ENCODE data around the gene ESPN.
"Not testable (repeated sequence)": the region's sequence is repeated elsewhere in the genome, so short reads cannot be mapped to it uniquely, and the experiment has no call there.

DNA sequence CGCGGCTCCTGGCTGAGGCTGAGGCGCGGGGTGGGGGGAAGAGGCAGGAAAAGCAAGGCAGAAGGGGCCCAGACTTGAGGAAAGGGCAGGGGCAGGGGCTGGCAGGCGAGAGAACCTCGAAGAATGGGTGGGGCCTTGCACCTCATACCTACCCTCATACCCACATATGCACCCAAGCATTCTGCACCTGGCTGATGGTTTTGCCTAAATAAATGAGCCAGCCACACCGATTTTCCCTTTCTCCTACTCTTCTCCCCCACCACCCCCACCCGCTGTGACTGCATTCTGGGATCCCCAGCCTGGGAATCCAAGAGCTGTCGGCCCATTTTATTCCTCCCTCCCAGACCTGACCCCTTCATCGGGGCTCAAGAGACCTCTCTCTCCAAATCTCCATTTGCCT, 25.9 kb downstream of the ESPN start:
- TF ChIP-seq POLR2A (IDR thresholded peaks at IDR 0.05): not testable (repeated sequence)
- TF ChIP-seq, protein P1, sequence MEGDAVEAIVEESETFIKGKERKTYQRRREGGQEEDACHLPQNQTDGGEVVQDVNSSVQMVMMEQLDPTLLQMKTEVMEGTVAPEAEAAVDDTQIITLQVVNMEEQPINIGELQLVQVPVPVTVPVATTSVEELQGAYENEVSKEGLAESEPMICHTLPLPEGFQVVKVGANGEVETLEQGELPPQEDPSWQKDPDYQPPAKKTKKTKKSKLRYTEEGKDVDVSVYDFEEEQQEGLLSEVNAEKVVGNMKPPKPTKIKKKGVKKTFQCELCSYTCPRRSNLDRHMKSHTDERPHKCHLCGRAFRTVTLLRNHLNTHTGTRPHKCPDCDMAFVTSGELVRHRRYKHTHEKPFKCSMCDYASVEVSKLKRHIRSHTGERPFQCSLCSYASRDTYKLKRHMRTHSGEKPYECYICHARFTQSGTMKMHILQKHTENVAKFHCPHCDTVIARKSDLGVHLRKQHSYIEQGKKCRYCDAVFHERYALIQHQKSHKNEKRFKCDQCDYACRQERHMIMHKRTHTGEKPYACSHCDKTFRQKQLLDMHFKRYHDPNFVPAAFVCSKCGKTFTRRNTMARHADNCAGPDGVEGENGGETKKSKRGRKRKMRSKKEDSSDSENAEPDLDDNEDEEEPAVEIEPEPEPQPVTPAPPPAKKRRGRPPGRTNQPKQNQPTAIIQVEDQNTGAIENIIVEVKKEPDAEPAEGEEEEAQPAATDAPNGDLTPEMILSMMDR (IDR thresholded peaks at IDR 0.05): not testable (repeated sequence)

Data from adrenal gland (tissue), 5 donors.